HG02852 (cell line): ENCODE results near the gene CEBPA.
"Not testable (repeated sequence)": the region's sequence is repeated elsewhere in the genome, so short reads cannot be mapped to it uniquely, and the experiment has no call there.

ENCODE experiments used
- ATAC-seq: cut with Tn5 transposase; IDR thresholded peaks from one replicate; pipeline ENCODE4 v1.9.1; 2021; ENCODE audit warnings: mild to moderate bottlenecking, moderate library complexity; ENCODE audit not compliant: unreplicated experiment

CEBPA gene

GRCh38 chr19:33325920-33326319, 23.6 kb upstream of the CEBPA start:
- ATAC-seq, result no peak

- no peak for ATAC-seq
Observed at GRCh38 chr19:33324628-33325027, 22.3 kb upstream of the CEBPA start.

GRCh38 chr19:33323093-33323820, 20.9 kb upstream of the CEBPA start:
- no peak for ATAC-seq

GRCh38 chr19:33320636-33321035, 18.3 kb upstream of the CEBPA start:
- ATAC-seq, result no peak

- ATAC-seq, result not testable (repeated sequence)
Observed at GRCh38 chr19:33317991-33318390, 15.7 kb upstream of the CEBPA start.

- ATAC-seq, result no peak
Observed at GRCh38 chr19:33317517-33317916, 15.2 kb upstream of the CEBPA start.

GRCh38 chr19:33316541-33317264, 14.4 kb upstream of the CEBPA start:
- ATAC-seq, result no peak

- not testable (repeated sequence) for ATAC-seq
Observed at GRCh38 chr19:33312808-33313207, 10.5 kb upstream of the CEBPA start.

GRCh38 chr19:33312065-33312464, 9.7 kb upstream of the CEBPA start:
- no peak for ATAC-seq

- no peak for ATAC-seq
Observed at GRCh38 chr19:33311326-33311682, 9.0 kb upstream of the CEBPA start.

GRCh38 chr19:33310606-33311325, 8.4 kb upstream of the CEBPA start:
- ATAC-seq, result no peak

- no peak for ATAC-seq
Observed at GRCh38 chr19:33309826-33310225, 7.5 kb upstream of the CEBPA start.

- ATAC-seq, result no peak
Observed at GRCh38 chr19:33306853-33307792, 4.8 kb upstream of the CEBPA start.

GRCh38 chr19:33306191-33306590, 3.9 kb upstream of the CEBPA start:
- ATAC-seq, result no peak

- no peak for ATAC-seq
Observed at GRCh38 chr19:33304760-33305647, 2.7 kb upstream of the CEBPA start.

- ATAC-seq, result no peak
Observed at GRCh38 chr19:33304371-33304759, 2.0 kb upstream of the CEBPA start.

- no peak for ATAC-seq
Observed at GRCh38 chr19:33303791-33304345, 1.5 kb upstream of the CEBPA start.

GRCh38 chr19:33302974-33303790, 848 bp upstream of the CEBPA start:
- ATAC-seq, result no peak

- ATAC-seq, result no peak
Observed at GRCh38 chr19:33301900-33302174, 497 bp downstream of the CEBPA start.
